GM18868 (cell line): ENCODE data around the gene VCL.
"Not testable (repeated sequence)": the region's sequence is repeated elsewhere in the genome, so short reads cannot be mapped to it uniquely, and the experiment has no call there.

ENCODE experiments used
- ATAC-seq: cut with Tn5 transposase; IDR thresholded peaks from one replicate; pipeline ENCODE4 v1.9.1; 2021; ENCODE audit warnings: mild to moderate bottlenecking, moderate library complexity; ENCODE audit not compliant: unreplicated experiment

Gene VCL

GRCh38 chr10:74139981-74140380, 142.1 kb downstream of the VCL start:
- ATAC-seq = no peak

- ATAC-seq = no peak
Observed at GRCh38 chr10:74140553-74140952, 142.6 kb downstream of the VCL start.

- no peak for ATAC-seq
Observed at GRCh38 chr10:74145133-74145532, 147.2 kb downstream of the VCL start.

- ATAC-seq = not testable (repeated sequence)
Observed at GRCh38 chr10:74146980-74147379, 149.1 kb downstream of the VCL start.

DNA sequence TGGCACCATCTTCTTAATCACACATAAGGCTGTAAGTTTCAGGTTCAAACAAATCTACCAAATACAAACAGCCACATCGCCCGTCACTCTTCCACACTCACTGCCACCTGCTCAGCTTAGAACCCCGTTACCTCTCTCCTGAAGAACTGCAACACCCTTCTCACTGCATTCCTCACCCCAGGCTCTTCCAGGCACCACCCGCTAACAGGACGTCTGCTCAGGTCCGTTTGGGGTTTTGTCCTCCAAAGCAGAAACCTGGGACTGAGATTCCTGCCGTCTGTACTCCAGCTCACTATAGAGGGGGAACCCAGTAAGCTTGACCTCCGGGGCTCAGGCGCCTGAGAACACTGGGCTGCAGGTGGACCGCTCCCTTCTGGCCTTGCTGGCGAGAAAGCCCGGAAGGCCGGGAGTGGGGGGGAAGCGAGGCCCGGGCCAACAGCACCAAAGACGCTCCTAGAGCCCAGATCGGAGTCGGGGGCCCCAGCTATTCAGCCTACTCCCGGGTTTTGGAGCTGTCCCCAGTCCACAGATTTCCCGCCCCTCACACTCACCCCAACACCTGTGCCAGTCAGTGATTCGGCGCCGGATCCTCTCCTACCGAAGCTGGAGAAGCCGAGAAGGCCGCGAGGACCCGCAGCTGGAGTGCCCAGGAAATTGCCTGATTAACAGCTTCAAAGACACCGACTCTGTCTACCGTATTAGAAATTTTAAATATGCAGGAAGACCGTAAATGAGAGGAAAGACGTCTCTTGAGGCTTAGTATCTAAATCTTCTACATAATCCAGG, 152.5 kb downstream of the VCL start, which contains the start of gene AP3M1:
TSS of gene AP3M1 (minus strand) at position 625 of the 786 bp plus-strand sequence. CDS start 12,449 bp downstream, outside the sequence.
- peak; percentile 31 for ATAC-seq

DNA sequence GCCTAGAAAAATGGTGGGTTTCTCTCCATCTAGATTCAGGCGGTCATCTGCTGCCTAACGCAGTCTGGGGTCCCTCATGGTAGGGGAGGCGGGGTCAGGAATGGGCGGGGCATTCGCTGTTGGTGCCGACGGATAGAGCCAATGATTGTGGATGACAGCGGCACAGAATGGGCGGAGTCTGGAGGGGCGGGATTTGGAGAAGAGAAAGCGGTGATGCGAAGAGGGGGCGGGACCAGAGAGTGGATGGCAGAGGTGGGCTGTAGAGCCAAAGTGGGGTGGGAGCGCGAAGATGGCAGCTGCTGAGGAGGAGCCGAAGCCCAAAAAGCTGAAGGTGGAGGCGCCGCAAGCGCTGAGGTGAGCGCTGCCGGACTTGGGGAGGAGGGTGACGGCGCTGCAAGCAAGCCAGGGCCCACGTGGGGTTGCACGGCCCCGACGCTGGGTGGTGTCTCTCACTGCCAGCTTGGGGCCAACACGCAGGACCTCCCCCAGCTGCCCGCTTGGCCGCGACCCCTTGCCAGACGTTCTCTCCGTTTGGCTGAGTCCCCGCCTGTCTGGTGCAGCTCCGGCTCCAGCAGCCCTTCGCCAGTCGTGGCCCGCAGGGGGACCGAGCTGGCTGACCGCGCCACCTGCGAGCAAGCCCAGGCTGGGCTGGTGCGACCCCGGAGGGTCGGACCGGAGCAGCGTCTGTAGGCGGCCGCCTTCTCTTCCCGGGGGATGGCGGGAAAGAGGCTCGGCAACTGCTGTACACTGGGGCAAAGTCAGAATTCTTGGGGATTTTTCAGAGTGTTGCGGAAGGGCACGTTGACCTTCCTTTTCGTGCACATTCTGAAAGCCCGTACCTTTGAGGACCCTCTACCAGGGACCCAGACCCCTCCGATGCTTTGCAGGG, 153.3 kb downstream of the VCL start, which contains the start of gene ADK:
TSS of gene ADK (plus strand) at position 232 of the 889 bp plus-strand sequence. CDS start at position 290, 58 bp downstream.
- peak; percentile 82 for ATAC-seq

GRCh38 chr10:74151879-74152722, 154.2 kb downstream of the VCL start:
- no peak for ATAC-seq

GRCh38 chr10:74153123-74153522, 155.2 kb downstream of the VCL start:
- ATAC-seq = no peak

DNA sequence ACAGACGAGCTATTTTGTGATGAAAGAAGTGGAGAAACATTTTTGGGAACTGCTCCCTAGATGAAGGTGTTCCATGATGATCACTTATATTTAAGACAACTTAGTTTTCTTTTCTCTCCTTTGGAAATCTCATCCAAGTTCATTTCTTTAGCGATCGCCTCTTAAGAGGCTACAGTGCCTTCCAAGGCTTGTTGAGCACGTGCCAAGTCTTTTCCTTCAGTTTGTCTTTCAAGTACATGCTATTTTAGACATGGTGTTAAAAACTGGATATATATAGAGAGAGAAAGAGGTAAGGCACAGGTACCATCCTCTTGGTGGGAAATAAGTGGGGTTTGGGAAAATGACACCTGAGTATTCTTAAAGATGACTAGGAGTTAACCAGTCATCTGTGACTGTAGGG, 155.8 kb downstream of the VCL start:
- no peak for ATAC-seq

- ATAC-seq = no peak
Observed at GRCh38 chr10:74156919-74157289, 159.0 kb downstream of the VCL start.

DNA sequence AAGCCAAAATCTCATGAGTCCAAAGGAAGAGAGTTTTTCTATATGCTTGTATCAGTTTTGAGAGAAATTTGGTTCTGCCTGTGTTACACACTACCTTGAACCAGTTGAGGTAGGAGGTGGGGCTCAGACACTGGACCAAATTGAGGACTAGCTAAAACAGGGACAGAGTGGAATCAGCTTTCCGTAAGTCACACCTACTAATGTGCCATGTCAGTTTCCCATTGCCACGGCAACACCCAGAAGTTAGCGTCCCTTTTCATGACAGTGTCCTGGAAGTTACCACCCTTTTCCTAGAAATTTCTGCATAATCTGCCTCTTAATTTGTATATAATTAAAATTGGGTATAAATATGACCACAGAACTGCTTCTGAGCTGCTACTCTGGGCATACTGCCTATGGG, 162.1 kb downstream of the VCL start:
- ATAC-seq = no peak

DNA sequence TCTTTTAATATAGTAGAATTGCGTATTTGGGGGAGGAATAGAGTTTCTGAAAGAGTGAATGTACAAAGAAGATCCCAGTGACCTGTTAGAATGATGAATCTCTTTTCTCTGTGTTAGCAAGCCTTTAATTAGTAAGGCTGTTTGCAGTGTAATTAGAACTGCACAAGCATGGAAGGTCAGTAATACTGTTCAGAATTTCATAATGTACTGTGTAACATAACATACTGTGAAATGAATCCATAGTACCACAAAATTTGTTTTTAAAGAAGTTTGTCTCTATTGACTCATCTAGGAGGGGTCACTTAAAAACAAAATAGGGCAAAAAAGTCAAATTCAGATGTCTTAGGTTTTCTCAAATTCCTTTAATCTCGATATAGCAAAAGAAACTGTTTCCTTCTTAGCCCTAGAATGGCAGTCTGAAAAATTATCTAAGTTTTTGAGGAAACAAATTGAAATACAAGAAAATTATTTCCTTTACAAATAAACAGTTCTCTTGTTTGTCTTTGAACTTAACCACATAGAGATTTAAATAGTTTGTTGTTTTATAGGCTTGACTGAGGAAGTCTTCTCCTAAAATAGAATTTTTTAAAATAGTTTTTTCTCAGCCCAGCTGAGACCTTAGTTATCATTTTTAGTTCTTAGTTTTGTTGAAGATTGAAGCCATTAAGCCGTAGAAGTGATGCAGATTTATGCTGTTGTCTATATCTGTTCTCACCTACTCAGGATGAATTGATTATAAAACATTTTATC, 165.6 kb downstream of the VCL start:
- ATAC-seq = no peak

DNA sequence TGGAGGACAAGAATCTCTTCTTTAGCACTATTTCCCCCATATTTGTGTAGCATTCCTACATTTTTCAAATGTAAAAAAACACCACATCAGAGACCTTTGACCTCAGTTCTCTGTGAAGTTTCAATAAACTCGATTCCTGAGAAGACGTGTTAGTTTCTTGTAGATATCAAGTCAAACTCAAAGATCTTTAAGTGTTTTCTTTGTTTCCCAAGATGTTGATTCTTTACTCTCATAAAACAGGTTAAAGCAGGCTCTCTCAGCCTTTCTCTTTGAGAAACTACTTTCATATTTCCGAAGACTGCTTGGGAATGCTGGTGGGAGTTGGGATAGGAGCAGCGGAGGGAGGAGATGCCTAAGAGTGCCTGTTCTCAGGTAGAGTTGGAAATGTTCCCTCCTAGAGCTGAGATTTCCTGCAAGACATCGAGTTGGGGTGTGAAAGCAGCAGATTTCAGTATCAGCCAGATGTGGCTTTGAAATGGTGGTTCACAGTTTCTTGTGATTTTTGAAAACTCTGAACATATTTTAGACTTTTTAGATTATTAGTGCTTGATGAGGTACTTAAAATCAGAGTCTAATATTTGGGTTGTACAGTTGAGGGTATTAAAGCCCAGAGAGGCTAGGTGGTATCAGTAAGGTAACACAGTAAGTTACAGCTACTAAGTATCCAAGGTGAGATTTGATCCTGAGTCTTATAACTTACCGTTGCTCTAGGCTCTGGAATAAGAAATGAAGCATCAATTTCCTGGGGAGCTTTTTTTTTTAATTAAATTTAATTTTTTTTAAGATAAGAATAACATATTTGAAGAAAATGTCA, 167.0 kb downstream of the VCL start:
- no peak for ATAC-seq

DNA sequence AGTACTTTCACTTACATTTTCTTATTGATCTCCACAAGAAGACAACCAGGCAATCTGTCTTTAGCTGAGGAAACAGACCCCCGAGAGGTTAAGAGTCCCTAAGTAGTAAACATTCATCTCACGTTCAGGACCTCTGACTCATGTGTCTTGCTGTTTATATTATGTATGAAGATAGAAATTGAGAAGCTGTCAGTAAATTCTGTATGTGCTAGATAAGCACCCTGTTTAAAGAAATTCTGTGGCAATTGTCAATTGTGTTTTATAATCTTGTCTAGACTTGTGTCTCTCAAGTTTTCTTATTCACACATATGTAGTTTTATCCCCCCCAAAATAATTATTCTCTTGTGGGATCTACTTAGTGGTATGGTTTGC, 167.6 kb downstream of the VCL start:
- no peak for ATAC-seq

DNA sequence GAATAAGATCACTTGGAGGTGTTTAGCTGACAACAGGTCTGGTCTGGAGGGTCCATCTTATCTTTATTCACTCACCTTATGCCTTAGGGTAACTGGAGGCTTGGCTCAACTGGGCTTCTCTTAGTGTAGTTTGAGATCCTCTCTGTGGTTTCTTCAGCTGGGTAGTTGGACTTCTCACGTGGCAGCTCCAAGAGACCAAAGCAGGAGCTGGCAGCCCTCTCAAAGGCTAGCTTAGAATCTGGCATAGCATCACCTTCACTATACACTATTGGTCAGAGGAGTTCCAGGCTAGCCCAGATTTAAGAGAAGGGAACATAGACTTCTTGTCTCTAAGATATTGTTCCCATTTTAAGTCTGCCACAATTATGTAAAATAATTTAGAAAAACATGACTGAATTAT, 169.5 kb downstream of the VCL start:
- ATAC-seq = no peak
